Measurements from ENCODE around the gene RPS6KL1.

The RPS6KL1 gene

DNA sequence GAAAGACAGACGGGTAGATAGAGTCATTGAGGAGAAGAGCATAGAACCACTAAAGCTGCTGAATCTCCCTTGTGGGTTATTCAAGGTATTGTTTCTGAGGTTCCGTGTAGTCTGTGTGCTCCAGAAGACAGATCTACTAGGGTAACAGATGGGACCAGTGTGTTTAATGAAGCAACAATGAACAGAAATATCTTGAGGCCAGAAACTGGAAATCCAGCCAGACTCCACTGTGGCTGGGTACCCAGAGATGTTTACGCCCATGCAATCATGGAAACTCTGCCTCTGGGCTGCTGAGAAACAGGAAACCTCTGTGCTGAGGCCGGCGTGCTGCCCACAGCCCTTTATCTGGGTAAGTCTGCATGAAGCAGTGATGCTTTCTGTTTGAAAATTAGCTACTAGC lies 55.4 kb downstream of the RPS6KL1 start (continued):
- TF ChIP-seq TOX (CRISPR knock-in tag; IDR thresholded peaks at IDR 0.05; ENCODE audit: borderline replicate concordance) (no peak), TCF4 (CRISPR knock-in tag; IDR thresholded peaks at IDR 0.05; ENCODE audit: borderline replicate concordance) (no peak), SNAI2 (CRISPR knock-in tag; IDR thresholded peaks at IDR 0.05) (no peak), ARNTL (CRISPR knock-in tag; IDR thresholded peaks at IDR 0.05; ENCODE audit: borderline replicate concordance, low read depth) (no peak), BACH2 (CRISPR knock-in tag; IDR thresholded peaks at IDR 0.05; ENCODE audit: borderline replicate concordance) (no peak), ZFP30 (CRISPR knock-in tag; IDR thresholded peaks at IDR 0.05) (no peak), ZNF8 (CRISPR knock-in tag; IDR thresholded peaks at IDR 0.05) (no peak), OSR1 (CRISPR knock-in tag; IDR thresholded peaks at IDR 0.05) (no peak), ESRRG (CRISPR knock-in tag; IDR thresholded peaks at IDR 0.05) (no peak), PPARA (CRISPR knock-in tag; IDR thresholded peaks at IDR 0.05; ENCODE audit: borderline replicate concordance) (no peak)
- TF ChIP-seq, protein P1, sequence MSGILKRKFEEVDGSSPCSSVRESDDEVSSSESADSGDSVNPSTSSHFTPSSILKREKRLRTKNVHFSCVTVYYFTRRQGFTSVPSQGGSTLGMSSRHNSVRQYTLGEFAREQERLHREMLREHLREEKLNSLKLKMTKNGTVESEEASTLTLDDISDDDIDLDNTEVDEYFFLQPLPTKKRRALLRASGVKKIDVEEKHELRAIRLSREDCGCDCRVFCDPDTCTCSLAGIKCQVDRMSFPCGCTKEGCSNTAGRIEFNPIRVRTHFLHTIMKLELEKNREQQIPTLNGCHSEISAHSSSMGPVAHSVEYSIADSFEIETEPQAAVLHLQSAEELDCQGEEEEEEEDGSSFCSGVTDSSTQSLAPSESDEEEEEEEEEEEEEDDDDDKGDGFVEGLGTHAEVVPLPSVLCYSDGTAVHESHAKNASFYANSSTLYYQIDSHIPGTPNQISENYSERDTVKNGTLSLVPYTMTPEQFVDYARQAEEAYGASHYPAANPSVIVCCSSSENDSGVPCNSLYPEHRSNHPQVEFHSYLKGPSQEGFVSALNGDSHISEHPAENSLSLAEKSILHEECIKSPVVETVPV (CRISPR knock-in tag; IDR thresholded peaks at IDR 0.05), result no peak
- TF ChIP-seq, protein P2, sequence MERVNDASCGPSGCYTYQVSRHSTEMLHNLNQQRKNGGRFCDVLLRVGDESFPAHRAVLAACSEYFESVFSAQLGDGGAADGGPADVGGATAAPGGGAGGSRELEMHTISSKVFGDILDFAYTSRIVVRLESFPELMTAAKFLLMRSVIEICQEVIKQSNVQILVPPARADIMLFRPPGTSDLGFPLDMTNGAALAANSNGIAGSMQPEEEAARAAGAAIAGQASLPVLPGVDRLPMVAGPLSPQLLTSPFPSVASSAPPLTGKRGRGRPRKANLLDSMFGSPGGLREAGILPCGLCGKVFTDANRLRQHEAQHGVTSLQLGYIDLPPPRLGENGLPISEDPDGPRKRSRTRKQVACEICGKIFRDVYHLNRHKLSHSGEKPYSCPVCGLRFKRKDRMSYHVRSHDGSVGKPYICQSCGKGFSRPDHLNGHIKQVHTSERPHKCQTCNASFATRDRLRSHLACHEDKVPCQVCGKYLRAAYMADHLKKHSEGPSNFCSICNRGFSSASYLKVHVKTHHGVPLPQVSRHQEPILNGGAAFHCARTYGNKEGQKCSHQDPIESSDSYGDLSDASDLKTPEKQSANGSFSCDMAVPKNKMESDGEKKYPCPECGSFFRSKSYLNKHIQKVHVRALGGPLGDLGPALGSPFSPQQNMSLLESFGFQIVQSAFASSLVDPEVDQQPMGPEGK (CRISPR knock-in tag; IDR thresholded peaks at IDR 0.05; ENCODE audit: borderline replicate concordance), result no peak

DNA sequence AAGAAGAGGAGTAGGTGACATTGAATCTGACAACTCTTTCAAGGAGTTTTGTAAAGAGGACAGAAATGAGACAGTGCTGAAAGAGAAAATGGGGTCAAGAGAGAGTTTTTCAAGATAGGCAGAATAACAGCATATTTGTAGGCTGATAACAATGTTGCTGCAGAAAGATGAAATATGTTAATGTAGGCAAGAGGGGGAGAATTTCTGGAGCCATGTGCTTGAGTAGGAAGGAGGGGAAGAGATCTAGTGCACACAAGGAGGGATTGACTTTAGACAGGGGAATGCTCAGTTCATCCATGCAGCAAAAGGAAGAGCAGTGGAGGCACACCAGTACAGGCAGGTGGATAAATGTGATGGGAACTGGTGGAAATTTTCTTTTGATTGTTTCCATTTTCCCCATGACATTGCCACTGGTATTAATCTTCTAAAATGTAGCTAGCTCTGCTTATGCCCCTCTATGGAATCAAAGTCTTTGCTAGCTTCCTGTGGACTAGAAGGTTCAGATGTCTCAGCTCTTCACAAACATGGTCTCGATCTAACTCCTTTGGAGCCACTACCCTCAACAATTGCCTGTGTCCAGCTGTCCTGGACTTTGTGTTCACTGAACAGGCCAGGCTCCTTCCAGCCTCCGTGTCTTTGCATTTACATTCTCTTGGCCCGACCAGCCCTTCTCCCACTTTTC lies 56.2 kb downstream of the RPS6KL1 start:
- no peak for ATAC-seq
- no peak for TF ChIP-seq GLIS3 (CRISPR knock-in tag; IDR thresholded peaks at IDR 0.05)

DNA sequence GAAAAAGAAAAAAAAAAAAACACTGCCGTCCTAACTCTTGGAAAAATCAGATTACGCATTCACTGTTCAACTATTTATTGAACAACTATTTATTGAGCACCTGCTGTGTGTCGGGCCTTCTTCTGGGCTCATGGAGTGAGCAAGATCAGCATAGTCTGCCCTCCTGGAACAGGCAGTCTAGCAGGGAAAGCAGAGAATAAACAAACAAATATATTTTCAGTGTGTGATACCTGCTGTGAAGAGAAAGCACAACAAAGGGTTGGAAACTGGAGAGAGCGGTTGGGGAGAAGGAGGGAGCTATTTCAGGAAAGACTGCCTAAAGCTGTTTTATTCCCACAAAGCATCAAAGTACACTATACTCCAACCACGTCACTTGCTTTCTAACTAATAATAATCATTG lies 57.9 kb downstream of the RPS6KL1 start:
- no peak for TF ChIP-seq TCF4 (CRISPR knock-in tag; IDR thresholded peaks at IDR 0.05; ENCODE audit: borderline replicate concordance)
- no peak for TF ChIP-seq ZC3H10 (CRISPR knock-in tag; IDR thresholded peaks at IDR 0.05)
- TF ChIP-seq, protein P3, sequence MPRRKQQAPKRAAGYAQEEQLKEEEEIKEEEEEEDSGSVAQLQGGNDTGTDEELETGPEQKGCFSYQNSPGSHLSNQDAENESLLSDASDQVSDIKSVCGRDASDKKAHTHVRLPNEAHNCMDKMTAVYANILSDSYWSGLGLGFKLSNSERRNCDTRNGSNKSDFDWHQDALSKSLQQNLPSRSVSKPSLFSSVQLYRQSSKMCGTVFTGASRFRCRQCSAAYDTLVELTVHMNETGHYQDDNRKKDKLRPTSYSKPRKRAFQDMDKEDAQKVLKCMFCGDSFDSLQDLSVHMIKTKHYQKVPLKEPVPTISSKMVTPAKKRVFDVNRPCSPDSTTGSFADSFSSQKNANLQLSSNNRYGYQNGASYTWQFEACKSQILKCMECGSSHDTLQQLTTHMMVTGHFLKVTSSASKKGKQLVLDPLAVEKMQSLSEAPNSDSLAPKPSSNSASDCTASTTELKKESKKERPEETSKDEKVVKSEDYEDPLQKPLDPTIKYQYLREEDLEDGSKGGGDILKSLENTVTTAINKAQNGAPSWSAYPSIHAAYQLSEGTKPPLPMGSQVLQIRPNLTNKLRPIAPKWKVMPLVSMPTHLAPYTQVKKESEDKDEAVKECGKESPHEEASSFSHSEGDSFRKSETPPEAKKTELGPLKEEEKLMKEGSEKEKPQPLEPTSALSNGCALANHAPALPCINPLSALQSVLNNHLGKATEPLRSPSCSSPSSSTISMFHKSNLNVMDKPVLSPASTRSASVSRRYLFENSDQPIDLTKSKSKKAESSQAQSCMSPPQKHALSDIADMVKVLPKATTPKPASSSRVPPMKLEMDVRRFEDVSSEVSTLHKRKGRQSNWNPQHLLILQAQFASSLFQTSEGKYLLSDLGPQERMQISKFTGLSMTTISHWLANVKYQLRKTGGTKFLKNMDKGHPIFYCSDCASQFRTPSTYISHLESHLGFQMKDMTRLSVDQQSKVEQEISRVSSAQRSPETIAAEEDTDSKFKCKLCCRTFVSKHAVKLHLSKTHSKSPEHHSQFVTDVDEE (CRISPR knock-in tag; IDR thresholded peaks at IDR 0.05), result no peak
- no peak for TF ChIP-seq OSR1 (CRISPR knock-in tag; IDR thresholded peaks at IDR 0.05)
- no peak for TF ChIP-seq TOX (CRISPR knock-in tag; IDR thresholded peaks at IDR 0.05; ENCODE audit: borderline replicate concordance)
- no peak for TF ChIP-seq CSDC2 (CRISPR knock-in tag; IDR thresholded peaks at IDR 0.05)
- TF ChIP-seq, protein P4, sequence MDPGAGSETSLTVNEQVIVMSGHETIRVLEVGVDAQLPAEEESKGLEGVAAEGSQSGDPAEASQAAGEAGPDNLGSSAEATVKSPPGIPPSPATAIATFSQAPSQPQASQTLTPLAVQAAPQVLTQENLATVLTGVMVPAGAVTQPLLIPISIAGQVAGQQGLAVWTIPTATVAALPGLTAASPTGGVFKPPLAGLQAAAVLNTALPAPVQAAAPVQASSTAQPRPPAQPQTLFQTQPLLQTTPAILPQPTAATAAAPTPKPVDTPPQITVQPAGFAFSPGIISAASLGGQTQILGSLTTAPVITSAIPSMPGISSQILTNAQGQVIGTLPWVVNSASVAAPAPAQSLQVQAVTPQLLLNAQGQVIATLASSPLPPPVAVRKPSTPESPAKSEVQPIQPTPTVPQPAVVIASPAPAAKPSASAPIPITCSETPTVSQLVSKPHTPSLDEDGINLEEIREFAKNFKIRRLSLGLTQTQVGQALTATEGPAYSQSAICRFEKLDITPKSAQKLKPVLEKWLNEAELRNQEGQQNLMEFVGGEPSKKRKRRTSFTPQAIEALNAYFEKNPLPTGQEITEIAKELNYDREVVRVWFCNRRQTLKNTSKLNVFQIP (CRISPR knock-in tag; IDR thresholded peaks at IDR 0.05; ENCODE audit: borderline replicate concordance, low read depth), result no peak
- TF ChIP-seq ISL1 (CRISPR knock-in tag; IDR thresholded peaks at IDR 0.05), result no peak
- TF ChIP-seq ARNTL (CRISPR knock-in tag; IDR thresholded peaks at IDR 0.05; ENCODE audit: borderline replicate concordance, low read depth), result no peak
- no peak for TF ChIP-seq ZNF565 (CRISPR knock-in tag; conservative IDR thresholded peaks at IDR 0.05; ENCODE audit: low read depth)
- no peak for TF ChIP-seq ESRRG (CRISPR knock-in tag; IDR thresholded peaks at IDR 0.05)
- no peak for TF ChIP-seq SNAI2 (CRISPR knock-in tag; IDR thresholded peaks at IDR 0.05)
- no peak for ATAC-seq

DNA sequence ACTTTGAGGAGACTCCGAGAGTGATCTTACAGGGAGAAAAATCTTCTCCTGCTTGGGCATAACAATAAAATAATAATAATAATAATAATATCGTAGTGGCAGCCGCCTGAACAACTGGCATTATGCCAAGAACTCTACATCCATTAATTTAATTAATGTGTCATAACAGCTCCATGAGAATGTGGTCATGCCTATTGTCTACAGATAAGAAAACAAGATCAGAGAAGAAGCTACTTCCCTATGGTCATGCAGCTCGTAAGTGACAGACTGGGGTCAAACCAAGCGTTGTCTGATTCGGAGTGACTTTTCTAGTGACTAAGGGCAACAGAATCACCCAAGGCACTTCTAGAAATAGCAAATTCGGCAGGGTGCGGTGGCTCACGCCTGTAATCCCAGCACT lies 58.9 kb downstream of the RPS6KL1 start:
- TF ChIP-seq GLIS3 (CRISPR knock-in tag; IDR thresholded peaks at IDR 0.05) (no peak), SNAI2 (CRISPR knock-in tag; IDR thresholded peaks at IDR 0.05) (no peak), ZFP3 (CRISPR knock-in tag; IDR thresholded peaks at IDR 0.05) (no peak), TOX (CRISPR knock-in tag; IDR thresholded peaks at IDR 0.05; ENCODE audit: borderline replicate concordance) (no peak)
- TF ChIP-seq, protein P2 (CRISPR knock-in tag; IDR thresholded peaks at IDR 0.05; ENCODE audit: borderline replicate concordance), result no peak
- ATAC-seq, result no peak

Measured in SK-N-SH treated with all-trans-retinoic acid at 6 μM for 48 hours (cell line).